Endodermal cell (in vitro differentiated cells): ENCODE measurements around the gene ADAMTS6. TPM values are rescaled to one million over a fixed set of nuclear protein-coding genes. Genes with fewer than 3 reads are reported as not detected.

ENCODE experiments used
- DNase-seq: peaks from one replicate; pipeline ENCODE4 v3.0.0-alpha.2; 2017
- H3K27ac ChIP-seq: 2 replicates; pipeline ENCODE4 v1.5.1; 2013; ENCODE audit warnings: mild to moderate bottlenecking, low read depth, low read length, moderate library complexity
- H3K27me3 ChIP-seq: 2 replicates; pipeline ENCODE4 v1.6.1; 2013; ENCODE audit warnings: mild to moderate bottlenecking, low read length, moderate library complexity; ENCODE audit not compliant: insufficient read depth, control insufficient read depth, poor library complexity, severe bottlenecking
- H3K36me3 ChIP-seq: 2 replicates; pipeline ENCODE4 v1.7.0; 2013; ENCODE audit warnings: mild to moderate bottlenecking, low read length, moderate library complexity; ENCODE audit not compliant: control insufficient read depth, insufficient read depth
- H3K4me1 ChIP-seq: one replicate; pipeline ENCODE4 v1.7.0; 2013; ENCODE audit warnings: low read length; ENCODE audit not compliant: control insufficient read depth, insufficient read depth
- H3K4me3 ChIP-seq: 2 replicates; pipeline ENCODE4 v1.5.1; 2013; ENCODE audit warnings: mild to moderate bottlenecking, low read length, moderate library complexity
- H3K9ac ChIP-seq: 2 replicates; pipeline ENCODE4 v1.6.1; 2013; ENCODE audit warnings: mild to moderate bottlenecking, low read length, moderate library complexity; ENCODE audit not compliant: poor library complexity, severe bottlenecking; ENCODE audit errors: extremely low read depth
- H3K9me3 ChIP-seq: 2 replicates; pipeline ENCODE4 v1.6.1; 2013; ENCODE audit warnings: mild to moderate bottlenecking, low read length, moderate library complexity; ENCODE audit not compliant: control insufficient read depth
- H3K27ac Mint-ChIP-seq: 2 replicates; pipeline ENCODE4 v1.8.0; 2020; ENCODE audit warnings: mixed read lengths
- H3K27me3 Mint-ChIP-seq: 2 replicates; pipeline ENCODE4 v1.8.0; 2021; ENCODE audit warnings: mild to moderate bottlenecking, mixed read lengths; ENCODE audit not compliant: insufficient read depth
- H3K36me3 Mint-ChIP-seq: 2 replicates; pipeline ENCODE4 v1.8.0; 2020; ENCODE audit warnings: low read depth, mixed read lengths
- H3K4me1 Mint-ChIP-seq: 2 replicates; pipeline ENCODE4 v1.8.0; 2020; ENCODE audit warnings: mixed read lengths
- H3K4me3 Mint-ChIP-seq: 2 replicates; pipeline ENCODE4 v1.8.0; 2020; ENCODE audit warnings: mild to moderate bottlenecking, moderate library complexity, mixed read lengths
- H3K9me3 Mint-ChIP-seq: 2 replicates; pipeline ENCODE4 v1.8.0; 2020; ENCODE audit warnings: mild to moderate bottlenecking, mixed read lengths
- CTCF ChIP-seq: fragments of 200-600 bp; sonication (generic); conservative IDR thresholded peaks from 2 replicates; pipeline ENCODE4 v1.5.0; 2021; ENCODE audit warnings: antibody characterized with exemption, mild to moderate bottlenecking
- WGBS, 2 experiments: methylation state at CpG; one replicate each; pipeline versions ENCODE4 v1.1.5 to v1.1.7; 2013; ENCODE audit warnings: missing lambda C conversion rate in 2 of 2, mixed read lengths in 1 of 2; ENCODE audit not compliant: insufficient coverage in 1 of 2, insufficient read length in 1 of 2; 5-methylcytosine and 5-hydroxymethylcytosine counted together
- total RNA-seq, 2 donors: library from RNA; stranded (reverse); fragmentation: NEBNext Ultra II Directional in 1 of 2; extraction: Animal tissue kit (Norgen Biotek cat#: 25700) in 1 of 2; gene quantifications; 2 replicates in 1 of 2; 3 replicates in 1 of 2; pipeline ENCODE4 v1.2.1, GENCODE V29; 2021

Gene ADAMTS6
- total RNA-seq, 2 donors from 2014 or later: 2.8 to 4.3 TPM

- WGBS, 2 experiments: 91% methylated on average over 3 of the region's 3 CpGs; no CpG with 5 or more reads in 1 of the 2 experiments
- H3K4me1 ChIP-seq: no peaks in the 10 kb centered on the region
- DNase-seq: no peak
- H3K27me3 Mint-ChIP-seq: no peaks in the 10 kb centered on the region
- no peaks in the 10 kb centered on the region for H3K9me3 ChIP-seq
- no peak overlapping the region for H3K4me3 ChIP-seq
- H3K4me3 Mint-ChIP-seq: no peak overlapping the region
- H3K36me3 ChIP-seq: no peaks in the 10 kb centered on the region
- H3K9ac ChIP-seq: no peak overlapping the region
- H3K27ac Mint-ChIP-seq: no peak overlapping the region
- no peaks in the 10 kb centered on the region for H3K36me3 Mint-ChIP-seq
- no peak overlapping the region for H3K27ac ChIP-seq
- no peaks in the 10 kb centered on the region for H3K4me1 Mint-ChIP-seq
- H3K27me3 ChIP-seq: peaks cover 37% of the 10 kb centered on the region
- TF ChIP-seq CTCF: no peak
- no peaks in the 10 kb centered on the region for H3K9me3 Mint-ChIP-seq
Measured at GRCh38 chr5:65462139-65462705, 19.5 kb downstream of the ADAMTS6 start.

GRCh38 chr5:65461490-65461889 lies 20.2 kb downstream of the ADAMTS6 start:
- TF ChIP-seq CTCF: no peak
- no peak overlapping the region for H3K27ac Mint-ChIP-seq
- H3K4me1 Mint-ChIP-seq: no peaks in the 10 kb centered on the region
- Histone ChIP-seq H3K4me1 (no peaks in the 10 kb centered on the region), H3K27ac (no peak overlapping the region), H3K27me3 (peaks cover 34% of the 10 kb centered on the region), H3K4me3 (no peak overlapping the region), H3K9me3 (no peaks in the 10 kb centered on the region), H3K9ac (no peak overlapping the region), H3K36me3 (no peaks in the 10 kb centered on the region)
- no peaks in the 10 kb centered on the region for H3K9me3 Mint-ChIP-seq
- H3K36me3 Mint-ChIP-seq: no peaks in the 10 kb centered on the region
- H3K4me3 Mint-ChIP-seq: no peak overlapping the region
- DNase-seq: no peak
- H3K27me3 Mint-ChIP-seq: no peaks in the 10 kb centered on the region

- DNase-seq: no peak
- no peak for TF ChIP-seq CTCF
- 93% methylated on average over 2 to 4 of the region's 4 CpGs for WGBS, 2 experiments
- no peaks in the 10 kb centered on the region for H3K9me3 ChIP-seq
- H3K36me3 ChIP-seq: no peaks in the 10 kb centered on the region
- Mint-ChIP-seq H3K36me3 (no peaks in the 10 kb centered on the region), H3K27ac (no peak overlapping the region), H3K9me3 (no peaks in the 10 kb centered on the region), H3K27me3 (no peaks in the 10 kb centered on the region), H3K4me3 (no peak overlapping the region), H3K4me1 (no peaks in the 10 kb centered on the region)
- no peak overlapping the region for H3K27ac ChIP-seq
- peaks cover 21% of the 10 kb centered on the region for H3K27me3 ChIP-seq
- H3K4me1 ChIP-seq: no peaks in the 10 kb centered on the region
- no peak overlapping the region for H3K9ac ChIP-seq
- no peak overlapping the region for H3K4me3 ChIP-seq
Measured at GRCh38 chr5:65459995-65460394, 21.7 kb downstream of the ADAMTS6 start.
